ENCODE data around the gene MEIS2.

Gene MEIS2

GRCh38 chr15:37112971-37113670 is 12.8 kb upstream of the MEIS2 start:
- no peak for DNase-seq (ENCODE audit: low read depth)
- H3K4me3 ChIP-seq (ENCODE audit: low read depth, low read length) = no peak overlapping the region
- TF ChIP-seq MYC (IDR thresholded peaks at IDR 0.05; ENCODE audit: low read depth, low read length) (no peak), POLR2A (IDR thresholded peaks at IDR 0.05; ENCODE audit: extremely low read depth, insufficient read length) (no peak), CTCF (IDR thresholded peaks at IDR 0.05; ENCODE audit: low read depth, low read length) (no peak), MAX (IDR thresholded peaks at IDR 0.05; ENCODE audit: low read depth, low read length) (no peak)

- no peak for DNase-seq (ENCODE audit: low read depth)
- no peak for TF ChIP-seq MAX (IDR thresholded peaks at IDR 0.05; ENCODE audit: low read depth, low read length)
- TF ChIP-seq CTCF (IDR thresholded peaks at IDR 0.05; ENCODE audit: low read depth, low read length) = no peak
- TF ChIP-seq POLR2A (IDR thresholded peaks at IDR 0.05; ENCODE audit: extremely low read depth, insufficient read length) = no peak
- no peak for TF ChIP-seq MYC (IDR thresholded peaks at IDR 0.05; ENCODE audit: low read depth, low read length)
Measured at GRCh38 chr15:37112171-37112570, 11.8 kb upstream of the MEIS2 start.

GRCh38 chr15:37111427-37111717 is 11.0 kb upstream of the MEIS2 start:
- TF ChIP-seq MAX (IDR thresholded peaks at IDR 0.05; ENCODE audit: low read depth, low read length) = no peak
- TF ChIP-seq POLR2A (IDR thresholded peaks at IDR 0.05; ENCODE audit: extremely low read depth, insufficient read length) = no peak
- TF ChIP-seq CTCF (IDR thresholded peaks at IDR 0.05; ENCODE audit: low read depth, low read length) = no peak
- no peak for TF ChIP-seq MYC (IDR thresholded peaks at IDR 0.05; ENCODE audit: low read depth, low read length)
- no peak overlapping the region for H3K4me3 ChIP-seq (ENCODE audit: low read depth, low read length)
- no peak for DNase-seq (ENCODE audit: low read depth)

More at GRCh38 chr15:37112171-37112570, 11.8 kb upstream of the MEIS2 start:
- H3K4me3 ChIP-seq (ENCODE audit: low read depth, low read length) = no peak overlapping the region

- TF ChIP-seq MYC (IDR thresholded peaks at IDR 0.05; ENCODE audit: low read depth, low read length) = no peak
- no peak for TF ChIP-seq MAX (IDR thresholded peaks at IDR 0.05; ENCODE audit: low read depth, low read length)
- TF ChIP-seq CTCF (IDR thresholded peaks at IDR 0.05; ENCODE audit: low read depth, low read length) = no peak
- TF ChIP-seq POLR2A (IDR thresholded peaks at IDR 0.05; ENCODE audit: extremely low read depth, insufficient read length) = no peak
- H3K4me3 ChIP-seq (ENCODE audit: low read depth, low read length) = no peak overlapping the region
- no peak for DNase-seq (ENCODE audit: low read depth)
Measured at GRCh38 chr15:37109872-37110572, 9.7 kb upstream of the MEIS2 start.

- no peak for DNase-seq (ENCODE audit: low read depth)
- TF ChIP-seq MAX (IDR thresholded peaks at IDR 0.05; ENCODE audit: low read depth, low read length) = no peak
- no peak for TF ChIP-seq MYC (IDR thresholded peaks at IDR 0.05; ENCODE audit: low read depth, low read length)
- TF ChIP-seq CTCF (IDR thresholded peaks at IDR 0.05; ENCODE audit: low read depth, low read length) = no peak
- TF ChIP-seq POLR2A (IDR thresholded peaks at IDR 0.05; ENCODE audit: extremely low read depth, insufficient read length) = no peak
- H3K4me3 ChIP-seq (ENCODE audit: low read depth, low read length) = no peak overlapping the region
Measured at GRCh38 chr15:37109168-37109871, 9.0 kb upstream of the MEIS2 start.

Data from NB4 (cell line).